ENCODE data around the gene EGFL6.

- TF ChIP-seq, protein P1, sequence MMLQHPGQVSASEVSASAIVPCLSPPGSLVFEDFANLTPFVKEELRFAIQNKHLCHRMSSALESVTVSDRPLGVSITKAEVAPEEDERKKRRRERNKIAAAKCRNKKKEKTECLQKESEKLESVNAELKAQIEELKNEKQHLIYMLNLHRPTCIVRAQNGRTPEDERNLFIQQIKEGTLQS (IDR thresholded peaks at IDR 0.05) = no peak
- TF ChIP-seq FOXA1 (IDR thresholded peaks at IDR 0.05) = no peak
- TF ChIP-seq JUND (IDR thresholded peaks at IDR 0.05) = no peak
Observed at GRCh38 chrX:13540602-13541001, 28.8 kb upstream of the EGFL6 start.
